Measurements from ENCODE around the gene ARRB1.
"Not testable (repeated sequence)": the region's sequence is repeated elsewhere in the genome, so short reads cannot be mapped to it uniquely, and the experiment has no call there.

Gene ARRB1

GRCh38 chr11:75320643-75321042 lies 30.8 kb downstream of the ARRB1 start:
- DNase-seq, result no peak

DNA sequence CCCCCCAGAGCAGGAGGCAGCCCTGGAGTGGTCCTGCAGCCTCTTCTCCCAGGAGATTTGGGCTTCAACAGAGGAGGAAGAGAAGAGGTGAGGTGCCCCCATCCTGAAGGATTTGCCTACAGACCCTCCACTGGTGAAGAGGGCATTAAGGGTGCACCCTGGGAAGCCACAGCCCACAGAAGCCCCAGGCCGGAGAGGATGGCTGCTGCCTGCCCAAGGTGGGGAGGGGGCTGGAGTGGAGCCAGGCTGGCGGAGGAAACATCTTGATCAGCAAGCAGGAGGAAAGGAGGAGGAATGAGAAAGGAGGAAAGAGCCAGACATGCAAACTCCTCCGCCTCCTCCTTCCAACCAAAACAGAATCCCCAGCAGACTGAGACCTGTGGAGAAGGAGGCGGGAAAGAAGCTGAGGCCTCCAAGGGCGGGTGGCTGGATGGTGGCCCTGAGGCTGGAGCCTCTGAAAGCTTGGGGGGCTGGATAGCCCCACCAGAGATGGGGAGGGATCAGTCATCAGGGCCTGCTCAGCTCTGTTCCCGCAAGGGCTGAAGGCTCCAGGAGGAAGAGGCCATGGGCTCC lies 31.3 kb downstream of the ARRB1 start:
- no peak for DNase-seq

- DNase-seq, result no peak
Measured at GRCh38 chr11:75319035-75319877, 32.2 kb downstream of the ARRB1 start.

DNA sequence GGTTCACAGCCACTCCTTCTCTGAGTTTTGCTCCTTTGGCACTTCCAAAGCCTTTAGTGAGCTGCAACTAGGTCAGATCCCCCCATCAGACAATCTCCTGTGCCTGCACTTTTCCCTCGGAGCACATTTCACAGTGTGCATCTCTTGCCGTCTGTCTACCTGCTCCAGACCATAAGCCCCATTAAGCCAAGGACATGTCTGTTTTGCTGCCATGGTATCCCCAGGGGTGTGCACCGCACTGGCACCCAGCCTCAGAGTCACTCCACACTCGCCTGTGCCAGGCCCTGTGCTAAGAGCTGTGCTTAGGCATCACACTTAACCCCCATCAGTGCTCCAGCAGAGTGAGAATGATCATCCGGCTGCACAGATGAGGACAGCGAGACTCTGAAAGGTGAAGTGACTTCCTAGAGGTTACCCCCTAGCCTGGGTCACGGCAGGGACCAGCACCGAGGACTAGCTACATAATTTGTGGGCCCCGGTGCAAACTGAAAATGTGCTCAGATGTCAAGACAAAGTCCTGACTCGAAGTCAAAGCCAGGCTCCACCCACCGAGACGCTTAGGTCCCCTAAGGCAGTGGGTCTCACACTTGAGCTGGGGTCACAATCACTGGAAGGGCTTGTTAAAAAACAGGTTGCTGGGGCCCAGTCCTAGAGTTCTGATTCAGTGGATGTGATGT lies 33.9 kb downstream of the ARRB1 start:
- no peak for DNase-seq

- no peak for DNase-seq
Measured at GRCh38 chr11:75315439-75315805, 36.0 kb downstream of the ARRB1 start.

- no peak for DNase-seq
Measured at GRCh38 chr11:75314771-75315438, 36.6 kb downstream of the ARRB1 start.

DNA sequence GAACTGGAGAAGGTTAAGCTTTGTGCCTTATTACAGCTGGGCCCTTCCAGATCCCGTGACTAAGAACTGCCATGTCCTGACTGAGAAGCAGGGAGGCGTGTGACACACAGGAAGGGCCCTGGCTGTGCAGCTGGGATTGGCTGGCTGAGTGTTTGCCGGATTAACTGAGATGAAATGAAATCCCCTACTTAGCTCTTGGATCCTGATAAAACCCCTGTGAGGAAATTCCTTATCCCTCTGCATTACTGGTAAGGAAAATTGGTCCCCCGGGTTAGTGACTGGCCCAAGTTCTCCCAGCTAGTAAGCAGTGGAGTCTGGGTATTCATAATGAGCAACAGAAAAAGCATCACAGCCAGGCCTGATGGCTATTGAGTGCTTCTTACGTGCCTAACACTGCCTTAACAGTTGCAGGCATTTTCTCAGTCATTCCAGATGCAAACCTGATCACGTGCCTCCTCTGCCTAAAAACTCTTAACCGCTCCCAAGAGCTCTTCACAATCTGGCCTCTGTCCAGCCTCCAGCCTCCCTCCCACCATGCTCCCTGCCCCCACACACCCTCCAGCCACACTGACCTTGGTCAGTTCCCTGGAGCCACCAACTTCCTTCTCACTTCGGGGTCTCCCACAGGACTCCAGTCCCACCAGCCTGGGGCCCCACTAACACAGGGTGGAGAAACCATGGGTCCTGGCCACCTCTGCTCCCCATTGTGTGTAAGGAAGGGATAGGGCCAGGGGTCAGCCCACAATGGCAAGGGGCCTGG lies 37.8 kb downstream of the ARRB1 start:
- DNase-seq, result peak; percentile 81

GRCh38 chr11:75312346-75312745 lies 39.1 kb downstream of the ARRB1 start:
- no peak for DNase-seq

- no peak for DNase-seq
Measured at GRCh38 chr11:75311858-75312288, 39.6 kb downstream of the ARRB1 start.

- DNase-seq, result no peak
Measured at GRCh38 chr11:75308986-75309385, 42.5 kb downstream of the ARRB1 start.

- no peak for DNase-seq
Measured at GRCh38 chr11:75308116-75308515, 43.3 kb downstream of the ARRB1 start.

- no peak for DNase-seq
Measured at GRCh38 chr11:75307058-75307457, 44.4 kb downstream of the ARRB1 start.

GRCh38 chr11:75306529-75306928 lies 44.9 kb downstream of the ARRB1 start:
- DNase-seq, result no peak

DNA sequence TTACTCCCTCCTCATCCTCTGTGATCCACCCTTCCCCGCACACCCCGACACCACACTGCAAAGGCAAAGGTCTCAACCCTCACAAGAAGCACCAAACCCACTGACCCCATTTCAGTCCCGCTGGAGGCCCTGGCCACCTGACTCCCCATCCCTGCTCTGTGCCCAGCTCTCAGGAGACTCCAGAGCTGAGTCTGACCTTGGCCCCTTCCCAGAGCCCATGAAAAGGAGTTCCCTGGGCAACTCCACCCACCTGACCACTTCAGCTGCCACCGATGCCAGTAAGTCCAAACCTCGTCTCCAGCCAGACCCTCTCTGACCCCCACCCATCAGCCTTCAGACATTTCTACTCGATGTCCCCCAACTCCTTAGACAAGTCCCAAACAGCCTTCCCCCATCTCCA lies 45.5 kb downstream of the ARRB1 start:
- DNase-seq, result no peak

- DNase-seq, result no peak
Measured at GRCh38 chr11:75305452-75305851, 46.0 kb downstream of the ARRB1 start.

DNA sequence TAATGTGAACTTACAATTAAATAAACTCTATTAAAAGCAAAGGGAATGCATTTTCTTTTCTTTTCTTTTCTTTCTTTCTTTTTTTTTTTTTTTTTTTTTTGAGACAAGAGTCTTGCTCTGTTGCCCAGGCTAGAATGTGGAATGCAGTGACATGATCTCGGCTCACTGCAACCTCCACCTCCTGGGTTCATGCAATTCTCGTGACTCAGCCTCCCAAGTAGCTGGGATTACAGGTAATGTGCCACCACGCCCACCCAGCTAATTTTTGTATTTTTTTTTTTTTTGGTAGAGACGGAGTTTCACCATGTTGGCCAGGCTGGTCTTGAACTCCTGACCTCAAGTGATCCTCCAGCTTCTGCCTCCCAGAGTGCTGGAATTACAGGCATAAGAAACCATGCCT lies 46.5 kb downstream of the ARRB1 start:
- DNase-seq, result not testable (repeated sequence)

GRCh38 chr11:75303544-75304224 lies 47.8 kb downstream of the ARRB1 start:
- no peak for DNase-seq

DNA sequence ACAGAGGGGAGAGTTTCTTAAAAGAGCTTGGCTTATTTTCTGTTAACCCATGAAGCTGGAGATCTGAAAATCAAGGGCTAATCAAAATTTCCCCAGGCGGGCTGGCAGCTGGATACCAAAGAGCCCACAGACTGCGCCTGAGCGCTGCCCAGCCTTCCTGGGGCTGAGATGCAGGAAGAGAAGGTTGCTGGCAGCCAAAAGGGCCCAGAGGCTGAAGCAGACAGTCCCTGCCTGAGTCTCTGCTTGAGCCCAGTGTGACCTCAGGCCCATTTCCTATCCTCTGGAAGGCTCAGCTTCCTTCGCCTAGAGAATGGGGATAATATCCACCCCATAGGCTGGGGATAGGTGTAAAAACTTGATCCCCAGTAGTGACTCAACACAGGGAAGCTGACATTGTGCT lies 49.1 kb downstream of the ARRB1 start:
- no peak for DNase-seq

DNA sequence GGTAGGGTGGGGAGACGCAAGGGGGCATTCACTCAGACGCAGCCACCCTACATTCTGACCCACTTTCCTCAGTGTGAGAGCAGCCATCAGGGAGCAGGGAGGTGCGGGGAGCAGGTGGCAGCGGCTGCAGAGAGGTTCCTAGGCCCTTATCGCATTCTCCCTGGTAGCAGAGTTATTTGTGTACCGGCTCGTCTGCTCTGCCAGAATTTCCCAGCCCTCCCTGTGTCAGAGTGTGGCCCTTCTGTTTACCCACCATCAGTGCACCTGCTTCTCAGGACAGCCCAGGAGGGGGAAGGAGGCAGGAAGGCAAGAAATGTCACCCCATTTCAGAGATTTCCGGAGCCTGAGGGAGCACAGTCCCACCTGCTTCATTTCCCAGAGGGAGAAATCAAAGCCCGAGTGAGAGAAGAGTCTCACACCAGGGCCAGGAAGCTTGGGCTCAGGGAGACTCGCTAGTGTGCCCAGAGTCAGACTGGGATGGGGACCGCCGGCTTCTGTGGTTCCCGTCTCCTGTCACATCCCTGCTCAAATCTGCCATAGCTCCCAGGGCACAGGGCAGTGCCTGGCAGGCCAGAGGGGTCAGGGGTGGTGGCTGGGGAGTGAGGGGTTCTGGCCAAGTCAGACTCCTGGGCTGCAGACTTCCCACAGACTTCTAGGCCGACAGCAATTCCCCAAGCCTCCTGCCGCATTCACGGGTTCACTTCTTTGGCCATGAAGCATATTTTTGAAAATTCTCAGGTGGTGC lies 49.7 kb downstream of the ARRB1 start:
- no peak for DNase-seq

DNA sequence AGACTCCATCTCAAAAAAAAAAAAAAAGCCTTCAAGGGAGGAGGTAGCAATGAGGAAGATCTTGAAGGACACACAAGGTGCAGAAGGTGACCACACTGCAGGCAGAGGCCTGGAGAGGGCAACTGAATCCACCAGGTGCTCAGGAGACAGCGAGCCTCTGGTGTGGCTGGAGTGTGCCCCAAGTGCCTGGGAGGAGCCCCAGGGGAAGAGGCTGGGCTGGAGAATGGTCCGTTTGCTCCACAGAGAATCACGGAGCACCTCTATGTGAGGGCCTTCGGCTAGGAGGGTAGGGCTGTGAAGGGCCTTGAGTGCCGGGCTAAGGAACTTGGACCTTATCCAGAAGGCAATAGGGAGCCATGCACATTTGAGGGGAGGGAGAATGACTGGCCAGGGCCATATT lies 50.3 kb downstream of the ARRB1 start:
- DNase-seq, result no peak

GRCh38 chr11:75298976-75299260 lies 52.5 kb downstream of the ARRB1 start:
- DNase-seq, result no peak
